MCF 10A (cell line): ENCODE measurements around the gene MYO18B. TPM values are rescaled to one million over a fixed set of nuclear protein-coding genes. Genes with fewer than 3 reads are reported as not detected.

ENCODE experiments used
- BruUV-seq: library from RNA; stranded (reverse); fragments of 400-500 nt; replicated peaks from 2 replicates; lab custom pipeline; 2021; lab: Mats Ljungman, UMichigan
- CTCF ChIA-PET: fragments of 300-600 bp; sonication (Branson Sonifier 250); formaldehyde crosslinking; extraction: SDS; loops from one replicate; lab custom pipeline; 2021; ENCODE audit warnings: antibody characterized with exemption, inconsistent platforms; lab: Yijun Ruan, JAX
- POLR2A ChIA-PET: fragments of 300-600, 350-650 bp; sonication (Branson Sonifier 250); formaldehyde crosslinking; extraction: SDS; loops from one replicate; lab custom pipeline; 2020; ENCODE audit warnings: antibody characterized with exemption, inconsistent platforms; lab: Yijun Ruan, JAX
- DNase-seq: peaks from one replicate; pipeline ENCODE4 v3.0.0-alpha.2; 2018; ENCODE audit not compliant: unreplicated experiment
- H3K27ac Mint-ChIP-seq: one replicate; pipeline ENCODE4 v1.8.0; 2022; ENCODE audit warnings: mild to moderate bottlenecking, low read depth, mixed read lengths; ENCODE audit not compliant: unreplicated experiment
- H3K27me3 Mint-ChIP-seq: one replicate; pipeline ENCODE4 v1.8.0; 2022; ENCODE audit warnings: mixed read lengths; ENCODE audit not compliant: insufficient read depth, unreplicated experiment
- H3K36me3 Mint-ChIP-seq: one replicate; pipeline ENCODE4 v1.8.0; 2022; ENCODE audit warnings: mild to moderate bottlenecking, moderate library complexity, mixed read lengths; ENCODE audit not compliant: insufficient read depth, unreplicated experiment
- H3K4me1 Mint-ChIP-seq: one replicate; pipeline ENCODE4 v1.8.0; 2022; ENCODE audit warnings: mixed read lengths; ENCODE audit not compliant: insufficient read depth, unreplicated experiment
- H3K4me3 Mint-ChIP-seq: one replicate; pipeline ENCODE4 v1.8.0; 2022; ENCODE audit warnings: mild to moderate bottlenecking, moderate library complexity, mixed read lengths; ENCODE audit not compliant: unreplicated experiment
- H3K9me3 Mint-ChIP-seq: one replicate; pipeline ENCODE4 v1.8.0; 2022; ENCODE audit warnings: mixed read lengths; ENCODE audit not compliant: unreplicated experiment
- CTCF ChIP-seq: fragments of 200-600 bp; IDR thresholded peaks from one replicate; pipeline ENCODE4 v1.8.0; 2022; ENCODE audit warnings: antibody characterized with exemption, mild to moderate bottlenecking; ENCODE audit not compliant: unreplicated experiment
- intact Hi-C: fragments of 100-400 bp; cut with micrococcal nuclease; formaldehyde crosslinking; loops from 2 replicates; pipeline ENCODE4 v1.14.1; 2022
- total RNA-seq: library from RNA; stranded (reverse); gene quantifications from 2 replicates; pipeline ENCODE4 v1.2.3, GENCODE V29; 2022

Gene MYO18B
- total RNA-seq, 1 experiment from 2014 or later = 0.07 TPM

GRCh38 chr22:25750569-25751173 is 8.7 kb downstream of the MYO18B start:
- H3K4me3 Mint-ChIP-seq = no peak overlapping the region
- H3K4me1 Mint-ChIP-seq = peaks cover 36% of the 10 kb centered on the region
- no peaks in the 10 kb centered on the region for H3K27me3 Mint-ChIP-seq
- intact Hi-C loops = no loop called here
- no peak overlapping the region for H3K27ac Mint-ChIP-seq
- TF ChIP-seq CTCF = no peak
- CTCF ChIA-PET = no interaction called here
- BruUV-seq = no TSS peak
- no peaks in the 10 kb centered on the region for H3K9me3 Mint-ChIP-seq
- POLR2A ChIA-PET = interaction anchor here (0.6 kb wide), 1 partner anchor 26 kb away, joined by 3 read pairs; no protein-coding TSS in a partner anchor
- peaks cover 6% of the 10 kb centered on the region for H3K36me3 Mint-ChIP-seq
- no peak for DNase-seq

DNA sequence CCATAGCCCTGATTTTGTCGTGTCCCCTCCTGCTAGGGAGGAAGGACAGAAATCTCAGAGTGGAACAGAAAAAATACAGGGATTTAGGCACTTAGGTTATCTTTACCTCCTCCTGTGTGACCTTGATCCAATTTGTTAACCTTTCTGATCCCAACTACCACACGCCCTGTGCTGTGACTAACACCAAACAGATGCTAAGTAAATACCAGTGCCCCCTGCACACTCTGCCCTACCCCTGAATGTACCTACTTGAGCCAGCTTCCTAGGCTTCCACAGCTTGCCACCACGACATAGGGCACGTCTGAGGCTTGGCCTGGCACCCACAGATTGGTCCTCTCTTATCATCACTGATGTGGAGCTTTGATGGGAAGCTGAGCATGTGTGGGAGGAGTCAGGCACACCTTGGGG is 9.2 kb downstream of the MYO18B start:
- H3K9me3 Mint-ChIP-seq = no peaks in the 10 kb centered on the region
- no peak overlapping the region for H3K4me3 Mint-ChIP-seq
- intact Hi-C loops = no loop called here
- peaks cover 6% of the 10 kb centered on the region for H3K36me3 Mint-ChIP-seq
- BruUV-seq = no TSS peak
- H3K27ac Mint-ChIP-seq = no peak overlapping the region
- ChIA-PET CTCF (no interaction called here), POLR2A (interaction anchor here (0.6 kb wide), 1 partner anchor 25 kb away, joined by 3 read pairs; no protein-coding TSS in a partner anchor)
- no peaks in the 10 kb centered on the region for H3K27me3 Mint-ChIP-seq
- DNase-seq = no peak
- peaks cover 31% of the 10 kb centered on the region for H3K4me1 Mint-ChIP-seq
- TF ChIP-seq CTCF = no peak

- H3K36me3 Mint-ChIP-seq = no peaks in the 10 kb centered on the region
- H3K9me3 Mint-ChIP-seq = no peaks in the 10 kb centered on the region
- peaks cover 25% of the 10 kb centered on the region for H3K4me1 Mint-ChIP-seq
- intact Hi-C loops = no loop called here
- no peak overlapping the region for H3K27ac Mint-ChIP-seq
- H3K4me3 Mint-ChIP-seq = no peak overlapping the region
- CTCF ChIA-PET = interaction anchor here (0.7 to 2.6 kb wide), 3 partner anchors 19 to 104 kb away, joined by 3 to 10 read pairs (median 3); no protein-coding TSS in a partner anchor
- no peak for TF ChIP-seq CTCF
- DNase-seq = no peak
- no peaks in the 10 kb centered on the region for H3K27me3 Mint-ChIP-seq
- BruUV-seq = no TSS peak
- POLR2A ChIA-PET = no interaction called here
Measured at GRCh38 chr22:25752615-25753214, 10.7 kb downstream of the MYO18B start.

DNA sequence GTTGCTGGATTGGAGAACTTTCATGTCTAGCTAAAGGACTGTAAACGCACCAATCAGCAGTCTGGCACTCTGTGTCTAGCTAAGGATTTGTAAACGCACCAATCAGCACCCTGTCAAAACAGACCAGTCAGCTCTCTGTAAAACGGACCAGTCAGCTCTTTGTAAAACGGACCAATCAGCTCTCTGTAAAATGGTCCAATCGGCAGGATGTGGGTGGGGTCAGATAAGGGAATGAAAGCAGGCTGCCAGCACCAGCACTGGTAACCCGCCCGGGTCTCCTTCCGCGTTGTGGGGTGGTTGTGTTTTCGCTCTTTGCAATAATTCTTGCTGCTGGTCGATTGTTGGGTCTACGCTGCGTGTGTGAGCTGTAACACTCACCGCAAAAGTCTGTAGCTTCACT is 11.3 kb downstream of the MYO18B start:
- CTCF ChIA-PET = interaction anchor here (0.8 to 2.6 kb wide), 2 partner anchors 18 to 20 kb away, joined by 3 to 10 read pairs; no protein-coding TSS in a partner anchor
- POLR2A ChIA-PET = no interaction called here
- H3K27ac Mint-ChIP-seq = no peak overlapping the region
- intact Hi-C loops = no loop called here
- peaks cover 24% of the 10 kb centered on the region for H3K4me1 Mint-ChIP-seq
- H3K36me3 Mint-ChIP-seq = no peaks in the 10 kb centered on the region
- no peaks in the 10 kb centered on the region for H3K27me3 Mint-ChIP-seq
- no peak for DNase-seq
- H3K4me3 Mint-ChIP-seq = no peak overlapping the region
- TF ChIP-seq CTCF = no peak
- no peaks in the 10 kb centered on the region for H3K9me3 Mint-ChIP-seq
- BruUV-seq = no TSS peak
